Effector memory CD4-positive, alpha-beta T cell (primary cell): ENCODE data around the gene RGS5.

Experiments used
- DNase-seq, 3 donors: peaks; one replicate each; pipeline ENCODE4 v3.0.0-alpha.2; 2020
- H3K27ac ChIP-seq: 2 replicates; pipeline ENCODE4 v1.7.0; 2013; ENCODE audit warnings: mild to moderate bottlenecking, low read length, moderate library complexity; ENCODE audit not compliant: insufficient read depth, poor library complexity, severe bottlenecking
- H3K27me3 ChIP-seq: replicated peaks from 2 replicates; pipeline ENCODE4 v1.7.0; 2013; ENCODE audit warnings: mild to moderate bottlenecking, low read length; ENCODE audit not compliant: insufficient read depth, control insufficient read depth, poor library complexity, severe bottlenecking
- H3K36me3 ChIP-seq: 2 replicates; pipeline ENCODE4 v1.7.0; 2013; ENCODE audit warnings: mild to moderate bottlenecking, low read length, moderate library complexity; ENCODE audit not compliant: control insufficient read depth, insufficient read depth
- H3K4me1 ChIP-seq: 2 replicates; pipeline ENCODE4 v1.7.0; 2013; ENCODE audit warnings: low read length, mild to moderate bottlenecking; ENCODE audit not compliant: control insufficient read depth, insufficient read depth, poor library complexity, severe bottlenecking
- H3K4me3 ChIP-seq: 2 replicates; pipeline ENCODE4 v1.7.0; 2013; ENCODE audit warnings: low read length, low read depth, mild to moderate bottlenecking; ENCODE audit not compliant: insufficient read depth, poor library complexity, severe bottlenecking
- H3K9me3 ChIP-seq: 2 replicates; pipeline ENCODE4 v1.7.0; 2013; ENCODE audit warnings: mild to moderate bottlenecking, low read length, moderate library complexity; ENCODE audit not compliant: control insufficient read depth

RGS5 gene

GRCh38 chr1:163227126-163227525 lies 24.4 kb upstream of the RGS5 start:
- H3K36me3 ChIP-seq, result no peaks in the 10 kb centered on the region
- no peaks in the 10 kb centered on the region for H3K4me1 ChIP-seq
- no peaks in the 10 kb centered on the region for H3K9me3 ChIP-seq
- H3K4me3 ChIP-seq, result no peak overlapping the region
- no peak overlapping the region for H3K27ac ChIP-seq
- DNase-seq, result no peak
- no peaks in the 10 kb centered on the region for H3K27me3 ChIP-seq

- H3K27ac ChIP-seq, result no peak overlapping the region
- DNase-seq, result no peak
- no peaks in the 10 kb centered on the region for H3K36me3 ChIP-seq
Observed at GRCh38 chr1:163213626-163214025, 10.9 kb upstream of the RGS5 start.

GRCh38 chr1:163211667-163212066 lies 9.0 kb upstream of the RGS5 start:
- no peaks in the 10 kb centered on the region for H3K36me3 ChIP-seq
- no peaks in the 10 kb centered on the region for H3K4me1 ChIP-seq
- no peaks in the 10 kb centered on the region for H3K9me3 ChIP-seq
- no peaks in the 10 kb centered on the region for H3K27me3 ChIP-seq
- H3K4me3 ChIP-seq, result no peak overlapping the region
- DNase-seq, result no peak
- H3K27ac ChIP-seq, result no peak overlapping the region

More at GRCh38 chr1:163213626-163214025, 10.9 kb upstream of the RGS5 start:
- H3K4me1 ChIP-seq, result no peaks in the 10 kb centered on the region
- no peak overlapping the region for H3K4me3 ChIP-seq
- no peaks in the 10 kb centered on the region for H3K27me3 ChIP-seq
- H3K9me3 ChIP-seq, result no peaks in the 10 kb centered on the region

GRCh38 chr1:163205513-163205912 lies 2.8 kb upstream of the RGS5 start:
- H3K4me1 ChIP-seq, result no peaks in the 10 kb centered on the region
- no peaks in the 10 kb centered on the region for H3K36me3 ChIP-seq
- H3K27ac ChIP-seq, result no peak overlapping the region
- no peak for DNase-seq
- no peak overlapping the region for H3K4me3 ChIP-seq
- H3K9me3 ChIP-seq, result no peaks in the 10 kb centered on the region
- no peaks in the 10 kb centered on the region for H3K27me3 ChIP-seq

- Histone ChIP-seq H3K4me1 (no peaks in the 10 kb centered on the region), H3K4me3 (no peak overlapping the region), H3K36me3 (no peaks in the 10 kb centered on the region), H3K9me3 (no peaks in the 10 kb centered on the region), H3K27me3 (no peaks in the 10 kb centered on the region), H3K27ac (no peak overlapping the region)
- DNase-seq, result no peak
Observed at GRCh38 chr1:163203561-163203960, 845 bp upstream of the RGS5 start.

GRCh38 chr1:163201906-163202305 lies 810 bp downstream of the RGS5 start:
- no peak overlapping the region for H3K4me3 ChIP-seq
- no peak overlapping the region for H3K27ac ChIP-seq
- H3K4me1 ChIP-seq, result no peaks in the 10 kb centered on the region
- no peaks in the 10 kb centered on the region for H3K27me3 ChIP-seq
- H3K9me3 ChIP-seq, result no peaks in the 10 kb centered on the region
- no peaks in the 10 kb centered on the region for H3K36me3 ChIP-seq
- DNase-seq, result no peak

GRCh38 chr1:163197022-163197421 lies 5.7 kb downstream of the RGS5 start:
- H3K4me3 ChIP-seq, result no peak overlapping the region
- no peaks in the 10 kb centered on the region for H3K36me3 ChIP-seq
- DNase-seq, result no peak
- no peaks in the 10 kb centered on the region for H3K9me3 ChIP-seq
- no peak overlapping the region for H3K27ac ChIP-seq
- H3K4me1 ChIP-seq, result no peaks in the 10 kb centered on the region
- no peaks in the 10 kb centered on the region for H3K27me3 ChIP-seq

GRCh38 chr1:163196449-163196787 lies 6.3 kb downstream of the RGS5 start:
- Histone ChIP-seq H3K9me3 (no peaks in the 10 kb centered on the region), H3K4me3 (no peak overlapping the region), H3K27me3 (no peaks in the 10 kb centered on the region), H3K4me1 (no peaks in the 10 kb centered on the region), H3K27ac (no peak overlapping the region), H3K36me3 (no peaks in the 10 kb centered on the region)
- no peak for DNase-seq

GRCh38 chr1:163195728-163196448 lies 6.8 kb downstream of the RGS5 start:
- H3K36me3 ChIP-seq, result no peaks in the 10 kb centered on the region
- no peaks in the 10 kb centered on the region for H3K4me1 ChIP-seq
- DNase-seq, result no peak
- H3K27me3 ChIP-seq, result no peaks in the 10 kb centered on the region
- no peak overlapping the region for H3K4me3 ChIP-seq
- no peak overlapping the region for H3K27ac ChIP-seq
- no peaks in the 10 kb centered on the region for H3K9me3 ChIP-seq

- H3K36me3 ChIP-seq, result no peaks in the 10 kb centered on the region
- DNase-seq, result no peak
- H3K27ac ChIP-seq, result no peak overlapping the region
- no peak overlapping the region for H3K4me3 ChIP-seq
- H3K27me3 ChIP-seq, result no peaks in the 10 kb centered on the region
- H3K9me3 ChIP-seq, result no peaks in the 10 kb centered on the region
- no peaks in the 10 kb centered on the region for H3K4me1 ChIP-seq
Observed at GRCh38 chr1:163191301-163191700, 11.4 kb downstream of the RGS5 start.
